ENCODE results near the gene FDXR. TPM values are rescaled to one million over a fixed set of nuclear protein-coding genes. Genes with fewer than 3 reads are reported as not detected.

FDXR gene
- total and polyA plus RNA-seq, 9 donors, result 11.1 to 50.8 (median 40.1) TPM

DNA sequence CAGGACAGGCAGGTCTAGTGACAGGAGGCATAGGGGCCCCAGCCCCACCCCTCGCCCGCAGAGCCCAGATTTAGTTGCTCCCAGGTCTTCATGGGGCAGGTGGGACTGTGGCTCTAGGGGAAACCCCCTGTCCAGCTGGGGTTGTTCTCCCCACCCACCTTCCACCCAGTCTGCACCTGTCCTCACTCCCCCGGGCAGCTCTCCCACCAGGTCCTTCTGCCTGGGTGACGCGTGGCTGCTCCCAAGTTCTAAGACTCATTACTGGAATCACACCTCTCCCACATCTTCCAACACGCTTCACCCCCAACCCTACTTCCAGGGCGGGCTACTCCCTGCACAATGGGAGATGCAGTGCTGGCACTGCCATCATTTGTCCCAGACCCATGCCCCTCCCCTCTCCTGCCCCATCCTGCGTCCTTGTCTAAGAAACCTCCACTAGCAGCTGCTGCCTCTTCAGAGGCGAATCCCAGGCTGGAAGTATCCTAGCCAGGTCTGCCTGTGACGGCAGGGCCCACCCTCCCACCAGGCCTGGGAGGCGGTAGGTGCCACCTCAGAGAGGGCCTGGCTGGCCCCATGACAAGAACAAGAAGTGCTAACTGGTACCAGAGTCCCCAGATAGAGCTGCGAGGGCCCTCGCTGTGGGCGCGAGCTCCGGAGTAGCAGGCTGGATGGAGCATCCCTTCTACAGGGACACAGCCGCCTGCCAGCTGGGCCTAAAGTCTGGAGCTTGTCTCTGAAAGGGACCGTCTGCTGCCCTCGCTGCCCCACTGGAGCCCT is 35.9 kb downstream of the FDXR start:
- WGBS, 3 donors, result 93 to 96% (median 95%) methylated on average over 19 of the region's 19 CpGs
- intact Hi-C loops (cut with DNase I), result no loop called here
- peaks cover 9% of the 10 kb centered on the region for H3K4me1 ChIP-seq (ENCODE audit: insufficient read depth)

DNA sequence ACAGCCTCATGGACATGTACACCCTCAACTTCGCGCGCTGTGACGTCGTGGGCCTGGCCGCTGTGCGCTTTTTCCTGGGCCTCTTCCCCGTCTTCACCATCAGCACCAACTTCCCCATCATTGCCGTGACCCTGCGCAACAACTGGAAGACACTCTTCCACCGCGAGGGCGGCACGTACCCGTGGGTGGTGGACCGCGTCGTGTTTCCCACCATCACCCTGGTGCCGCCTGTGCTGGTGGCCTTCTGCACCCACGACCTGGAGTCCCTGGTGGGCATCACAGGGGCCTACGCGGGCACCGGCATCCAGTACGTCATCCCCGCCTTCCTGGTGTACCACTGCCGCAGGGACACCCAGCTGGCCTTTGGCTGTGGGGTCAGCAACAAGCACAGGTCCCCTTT is 36.6 kb downstream of the FDXR start:
- TF ChIP-seq EP300 (IDR thresholded peaks at IDR 0.05) (no peak), POLR2A (IDR thresholded peaks at IDR 0.05) (no peak)
- TF ChIP-seq, protein P1, sequence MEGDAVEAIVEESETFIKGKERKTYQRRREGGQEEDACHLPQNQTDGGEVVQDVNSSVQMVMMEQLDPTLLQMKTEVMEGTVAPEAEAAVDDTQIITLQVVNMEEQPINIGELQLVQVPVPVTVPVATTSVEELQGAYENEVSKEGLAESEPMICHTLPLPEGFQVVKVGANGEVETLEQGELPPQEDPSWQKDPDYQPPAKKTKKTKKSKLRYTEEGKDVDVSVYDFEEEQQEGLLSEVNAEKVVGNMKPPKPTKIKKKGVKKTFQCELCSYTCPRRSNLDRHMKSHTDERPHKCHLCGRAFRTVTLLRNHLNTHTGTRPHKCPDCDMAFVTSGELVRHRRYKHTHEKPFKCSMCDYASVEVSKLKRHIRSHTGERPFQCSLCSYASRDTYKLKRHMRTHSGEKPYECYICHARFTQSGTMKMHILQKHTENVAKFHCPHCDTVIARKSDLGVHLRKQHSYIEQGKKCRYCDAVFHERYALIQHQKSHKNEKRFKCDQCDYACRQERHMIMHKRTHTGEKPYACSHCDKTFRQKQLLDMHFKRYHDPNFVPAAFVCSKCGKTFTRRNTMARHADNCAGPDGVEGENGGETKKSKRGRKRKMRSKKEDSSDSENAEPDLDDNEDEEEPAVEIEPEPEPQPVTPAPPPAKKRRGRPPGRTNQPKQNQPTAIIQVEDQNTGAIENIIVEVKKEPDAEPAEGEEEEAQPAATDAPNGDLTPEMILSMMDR (IDR thresholded peaks at IDR 0.05), result no peak
- intact Hi-C loops (cut with DNase I), result no loop called here
- WGBS, 3 donors, result 96% methylated on average over 26 of the region's 26 CpGs
- Histone ChIP-seq H3K4me3 (no peak overlapping the region), H3K27me3 (no peaks in the 10 kb centered on the region), H3K27ac (no peak overlapping the region), H3K4me1 (ENCODE audit: insufficient read depth) (peaks cover 5% of the 10 kb centered on the region), H3K9me3 (no peaks in the 10 kb centered on the region), H3K36me3 (no peaks in the 10 kb centered on the region)
- no peak for DNase-seq

More for the DNA sequence above, 35.9 kb downstream of the FDXR start:
- H3K36me3 ChIP-seq, result no peaks in the 10 kb centered on the region
- no peak for DNase-seq
- no peak overlapping the region for H3K4me3 ChIP-seq
- no peaks in the 10 kb centered on the region for H3K9me3 ChIP-seq
- no peak for TF ChIP-seq EP300 (IDR thresholded peaks at IDR 0.05)
- TF ChIP-seq, protein P1 (IDR thresholded peaks at IDR 0.05), result no peak
- TF ChIP-seq POLR2A (IDR thresholded peaks at IDR 0.05), result no peak
- no peak overlapping the region for H3K27ac ChIP-seq
- H3K27me3 ChIP-seq, result no peaks in the 10 kb centered on the region

- intact Hi-C loops (cut with DNase I), result no loop called here
- no peak for TF ChIP-seq POLR2A (IDR thresholded peaks at IDR 0.05)
- TF ChIP-seq EP300 (IDR thresholded peaks at IDR 0.05), result no peak
- TF ChIP-seq, protein P1 (IDR thresholded peaks at IDR 0.05), result no peak
- Histone ChIP-seq H3K9me3 (no peaks in the 10 kb centered on the region), H3K4me1 (ENCODE audit: insufficient read depth) (no peaks in the 10 kb centered on the region), H3K27me3 (no peaks in the 10 kb centered on the region), H3K4me3 (no peak overlapping the region), H3K27ac (no peak overlapping the region), H3K36me3 (no peaks in the 10 kb centered on the region)
- no peak for DNase-seq
- WGBS, 3 donors, result 75 to 80% (median 79%) methylated on average over 16 of the region's 16 CpGs
Observed at GRCh38 chr17:74833501-74834377, 39.1 kb downstream of the FDXR start.

DNA sequence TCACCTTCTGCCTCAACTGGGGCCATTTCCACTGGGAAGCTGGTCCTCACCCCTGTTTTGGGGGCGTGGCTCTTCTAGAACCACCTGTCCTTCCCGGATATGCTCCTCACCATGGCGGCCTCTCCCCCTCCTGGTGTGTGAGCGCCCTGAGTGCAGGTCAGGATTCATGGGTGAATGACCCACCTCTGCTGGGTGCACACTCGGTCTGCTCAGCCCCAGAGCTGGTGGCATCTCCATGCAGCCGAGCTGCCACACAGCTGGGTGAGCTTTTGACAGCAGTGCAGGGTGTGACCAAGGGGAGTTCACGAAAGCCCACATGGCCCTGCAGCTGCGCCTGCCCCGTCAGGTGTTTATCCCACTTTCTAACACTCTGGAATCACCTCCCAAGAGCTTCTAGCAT is 40.4 kb downstream of the FDXR start:
- no peak for TF ChIP-seq EP300 (IDR thresholded peaks at IDR 0.05)
- TF ChIP-seq, protein P1 (IDR thresholded peaks at IDR 0.05), result no peak
- TF ChIP-seq POLR2A (IDR thresholded peaks at IDR 0.05), result no peak
- Histone ChIP-seq H3K27ac (no peak overlapping the region), H3K4me3 (no peak overlapping the region), H3K36me3 (no peaks in the 10 kb centered on the region), H3K27me3 (no peaks in the 10 kb centered on the region), H3K9me3 (no peaks in the 10 kb centered on the region), H3K4me1 (ENCODE audit: insufficient read depth) (no peaks in the 10 kb centered on the region)
- WGBS, 3 donors, result 90 to 92% (median 90%) methylated on average over 9 of the region's 9 CpGs
- intact Hi-C loops (cut with DNase I), result no loop called here
- DNase-seq, result no peak
